ENCODE results near the gene DIAPH2. TPM values are rescaled to one million over a fixed set of nuclear protein-coding genes. Genes with fewer than 3 reads are reported as not detected.

DIAPH2 gene
- total RNA-seq, 1 experiment from 2014 or later = 8.4 TPM

- no peak for DNase-seq (ENCODE audit: low read depth)
Observed at GRCh38 chrX:96971812-96972211, 287.2 kb downstream of the DIAPH2 start.

GRCh38 chrX:96978906-96979305 lies 294.3 kb downstream of the DIAPH2 start:
- no peak for DNase-seq (ENCODE audit: low read depth)

- no peak for DNase-seq (ENCODE audit: low read depth)
Observed at GRCh38 chrX:96979766-96980165, 295.1 kb downstream of the DIAPH2 start.

- DNase-seq (ENCODE audit: low read depth) = no peak
Observed at GRCh38 chrX:96982161-96982560, 297.5 kb downstream of the DIAPH2 start.

- no peak for DNase-seq (ENCODE audit: low read depth)
Observed at GRCh38 chrX:96984538-96984937, 299.9 kb downstream of the DIAPH2 start.

- DNase-seq (ENCODE audit: low read depth) = no peak
Observed at GRCh38 chrX:96985046-96985445, 300.4 kb downstream of the DIAPH2 start.

GRCh38 chrX:96987228-96987627 lies 302.6 kb downstream of the DIAPH2 start:
- DNase-seq (ENCODE audit: low read depth) = no peak

- no peak for DNase-seq (ENCODE audit: low read depth)
Observed at GRCh38 chrX:96989830-96990571, 305.4 kb downstream of the DIAPH2 start.

GRCh38 chrX:96994093-96994492 lies 309.5 kb downstream of the DIAPH2 start:
- no peak for DNase-seq (ENCODE audit: low read depth)

- no peak for DNase-seq (ENCODE audit: low read depth)
Observed at GRCh38 chrX:96997196-96997595, 312.6 kb downstream of the DIAPH2 start.

- no peak for DNase-seq (ENCODE audit: low read depth)
Observed at GRCh38 chrX:97000682-97001368, 316.2 kb downstream of the DIAPH2 start.

- DNase-seq (ENCODE audit: low read depth) = no peak
Observed at GRCh38 chrX:97006167-97006566, 321.5 kb downstream of the DIAPH2 start.

GRCh38 chrX:97009391-97009790 lies 324.7 kb downstream of the DIAPH2 start:
- no peak for DNase-seq (ENCODE audit: low read depth)

GRCh38 chrX:97011540-97011939 lies 326.9 kb downstream of the DIAPH2 start:
- DNase-seq (ENCODE audit: low read depth) = no peak

- DNase-seq (ENCODE audit: low read depth) = no peak
Observed at GRCh38 chrX:97016106-97016505, 331.5 kb downstream of the DIAPH2 start.

- DNase-seq (ENCODE audit: low read depth) = no peak
Observed at GRCh38 chrX:97021680-97022079, 337.0 kb downstream of the DIAPH2 start.

GRCh38 chrX:97026406-97026805 lies 341.8 kb downstream of the DIAPH2 start:
- no peak for DNase-seq (ENCODE audit: low read depth)

GRCh38 chrX:97027384-97027922 lies 342.8 kb downstream of the DIAPH2 start:
- no peak for DNase-seq (ENCODE audit: low read depth)

GRCh38 chrX:97030463-97030862 lies 345.8 kb downstream of the DIAPH2 start:
- DNase-seq (ENCODE audit: low read depth) = no peak

GRCh38 chrX:97030947-97031346 lies 346.3 kb downstream of the DIAPH2 start:
- DNase-seq (ENCODE audit: low read depth) = no peak

GRCh38 chrX:97039363-97040029 lies 354.9 kb downstream of the DIAPH2 start:
- peak; percentile 33 for DNase-seq (ENCODE audit: low read depth)

- no peak for DNase-seq (ENCODE audit: low read depth)
Observed at GRCh38 chrX:97045470-97045869, 360.8 kb downstream of the DIAPH2 start.

GRCh38 chrX:97046867-97047266 lies 362.2 kb downstream of the DIAPH2 start:
- DNase-seq (ENCODE audit: low read depth) = no peak
